GM18507 (cell line): ENCODE measurements around the gene UBE2O.

Source experiments
- DNase-seq: peaks from one replicate; pipeline ENCODE4 v3.0.0; 2011; ENCODE audit warnings: low read depth; ENCODE audit not compliant: insufficient read length; ENCODE audit errors: extremely low spot score
- FAIRE-seq: peaks from 2 replicates; lab custom pipeline; 2011; peaks lifted over from hg19 to GRCh38; lab: Jason Lieb, UNC

Gene UBE2O

DNA sequence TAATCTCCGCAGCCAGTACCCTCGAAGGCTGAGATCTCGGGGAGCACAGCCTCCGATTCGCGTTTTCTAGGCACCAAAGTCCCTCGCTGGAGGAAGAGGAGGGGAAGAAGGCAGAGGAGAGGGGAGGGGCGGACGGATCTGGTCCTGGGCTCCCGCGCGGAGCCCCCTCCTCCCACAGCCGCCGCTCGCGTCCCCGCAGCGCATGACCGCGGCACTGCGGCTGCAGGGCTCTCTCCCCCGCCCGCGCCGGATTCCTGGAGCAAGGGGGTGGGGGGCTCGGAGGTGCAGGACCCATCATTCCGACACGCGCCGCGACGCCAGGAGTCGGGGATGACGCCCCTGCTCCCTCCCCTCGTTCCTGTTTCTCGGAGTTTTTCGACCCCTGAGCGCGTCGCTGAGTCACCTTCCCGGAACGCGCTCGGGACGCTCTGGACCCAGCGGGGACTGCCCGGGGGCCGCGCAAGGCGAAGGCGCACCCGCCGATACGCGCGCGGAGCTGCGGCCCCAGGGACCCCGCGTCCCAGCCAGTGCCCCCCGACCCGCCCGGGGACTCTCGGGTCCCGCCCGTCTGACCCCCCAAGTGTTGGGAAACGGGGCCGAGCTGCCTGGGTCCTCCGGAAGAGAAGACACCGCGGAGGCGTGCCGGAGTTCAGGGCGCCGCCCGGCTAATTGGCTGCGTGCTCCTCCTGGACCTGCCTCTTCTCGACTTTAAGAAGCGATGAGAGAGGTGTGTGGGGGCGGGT lies 70.0 kb downstream of the UBE2O start:
- FAIRE-seq: peak; percentile 9
- DNase-seq: no peak

DNA sequence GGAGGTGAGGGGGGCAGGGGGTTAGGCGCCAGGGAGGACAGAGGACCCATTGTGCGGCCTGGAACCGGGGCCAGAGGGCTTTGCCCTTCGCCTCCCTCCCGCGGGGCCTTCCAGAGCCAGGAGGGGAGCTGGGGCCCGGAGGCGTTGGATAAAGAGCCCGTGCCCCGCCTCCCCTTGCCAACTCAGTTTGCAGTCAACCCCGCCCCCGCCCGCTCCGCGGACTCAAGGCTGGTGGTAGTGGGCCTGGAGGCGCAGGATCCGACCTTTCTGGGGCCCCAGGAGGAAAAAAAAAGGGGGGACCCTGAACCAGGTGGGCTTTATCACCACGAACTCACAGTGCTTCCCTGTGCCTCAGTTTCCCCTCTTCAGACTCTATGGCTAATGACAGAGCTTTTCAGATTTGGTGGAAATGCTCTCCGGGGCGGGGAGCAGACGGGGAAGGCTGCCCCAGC lies 70.6 kb downstream of the UBE2O start:
- FAIRE-seq (no peak), DNase-seq (no peak)

DNA sequence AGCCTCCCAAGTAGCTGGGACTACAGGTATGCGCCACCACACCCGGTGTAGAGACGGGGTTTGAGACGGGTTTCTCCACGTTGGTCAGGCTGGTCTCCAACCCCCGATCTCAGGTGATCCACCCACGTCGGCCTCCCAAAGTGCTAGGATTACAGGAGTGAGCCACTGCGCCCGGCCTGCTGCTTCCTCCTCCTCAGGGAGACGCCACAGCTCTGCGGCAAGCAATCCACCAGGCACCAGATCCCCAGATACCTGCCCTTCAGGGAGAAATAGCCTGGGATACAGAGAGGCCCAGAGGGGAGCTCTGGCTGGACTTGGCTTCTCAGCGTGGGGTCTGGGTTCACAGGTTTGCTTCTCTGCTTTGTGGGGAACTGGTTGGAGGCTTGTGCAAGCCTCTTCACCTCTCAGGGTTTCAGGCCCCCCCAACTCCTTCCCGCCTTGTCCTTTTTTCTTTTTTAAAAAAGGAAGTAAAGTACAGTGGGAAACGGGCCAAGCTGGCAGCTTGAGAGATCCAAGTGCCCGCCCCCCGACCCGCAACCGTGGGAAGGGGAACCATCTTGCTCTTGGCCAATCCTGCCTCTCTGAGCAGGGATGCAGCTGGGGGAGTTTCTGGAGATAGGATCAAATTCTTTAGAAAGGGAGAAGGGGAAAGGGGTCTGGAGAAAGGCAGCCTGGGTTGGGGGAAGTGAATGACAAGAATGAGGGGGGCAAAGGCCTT lies 71.2 kb downstream of the UBE2O start:
- DNase-seq (no peak), FAIRE-seq (no peak)

DNA sequence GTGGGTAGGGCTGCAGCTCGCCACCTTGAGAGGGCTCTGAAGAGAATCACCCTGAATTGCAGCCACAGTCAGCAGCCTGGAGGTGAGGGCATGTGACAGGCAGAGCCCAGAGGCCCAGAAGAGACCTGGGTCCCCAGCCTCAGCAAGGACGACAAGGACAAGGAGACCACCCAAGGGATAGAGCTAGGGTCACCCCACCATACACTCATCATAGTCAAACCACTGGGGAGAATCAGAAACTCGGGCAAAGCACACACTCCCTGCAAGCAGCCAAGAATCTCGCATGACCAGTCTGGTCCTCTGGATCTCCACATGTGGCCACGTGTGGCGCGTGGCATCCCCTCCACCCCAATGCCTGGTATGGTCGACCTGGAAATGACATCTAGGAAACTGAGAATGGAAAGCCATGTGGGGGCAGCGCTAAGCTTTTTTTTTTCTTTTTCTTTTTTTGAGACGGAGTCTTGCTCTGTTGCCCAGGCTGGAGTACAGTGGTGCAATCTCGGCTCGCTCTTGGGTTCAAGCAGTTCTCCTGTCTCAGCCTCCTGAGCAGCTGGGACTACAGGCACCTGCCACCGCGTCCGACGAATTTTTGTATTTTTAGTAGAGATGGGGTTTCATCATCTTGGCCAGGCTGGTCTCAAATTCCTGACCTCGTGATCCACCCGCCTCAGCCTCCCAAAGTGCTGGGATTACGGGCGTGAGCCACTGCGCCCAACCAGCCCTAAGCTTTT lies 73.1 kb downstream of the UBE2O start:
- FAIRE-seq (no peak), DNase-seq (no peak)

DNA sequence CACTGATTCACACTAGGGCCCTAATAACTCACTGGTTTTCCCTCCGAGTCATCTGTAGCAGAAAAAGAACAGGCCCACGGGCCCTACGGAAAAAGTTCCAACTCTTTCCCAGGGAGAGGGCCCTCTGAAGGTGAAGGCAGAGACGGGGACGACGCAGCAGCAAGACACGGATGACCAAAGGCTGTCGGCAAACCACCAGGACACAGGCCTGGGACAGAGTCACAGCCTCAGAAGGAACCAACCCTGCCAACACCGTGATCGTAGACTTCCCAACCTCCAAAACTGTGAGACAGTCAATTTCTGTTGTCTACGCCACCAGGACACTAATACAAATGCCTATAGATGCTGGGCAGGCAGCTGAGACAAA lies 73.7 kb downstream of the UBE2O start:
- FAIRE-seq: no peak
- DNase-seq: no peak

DNA sequence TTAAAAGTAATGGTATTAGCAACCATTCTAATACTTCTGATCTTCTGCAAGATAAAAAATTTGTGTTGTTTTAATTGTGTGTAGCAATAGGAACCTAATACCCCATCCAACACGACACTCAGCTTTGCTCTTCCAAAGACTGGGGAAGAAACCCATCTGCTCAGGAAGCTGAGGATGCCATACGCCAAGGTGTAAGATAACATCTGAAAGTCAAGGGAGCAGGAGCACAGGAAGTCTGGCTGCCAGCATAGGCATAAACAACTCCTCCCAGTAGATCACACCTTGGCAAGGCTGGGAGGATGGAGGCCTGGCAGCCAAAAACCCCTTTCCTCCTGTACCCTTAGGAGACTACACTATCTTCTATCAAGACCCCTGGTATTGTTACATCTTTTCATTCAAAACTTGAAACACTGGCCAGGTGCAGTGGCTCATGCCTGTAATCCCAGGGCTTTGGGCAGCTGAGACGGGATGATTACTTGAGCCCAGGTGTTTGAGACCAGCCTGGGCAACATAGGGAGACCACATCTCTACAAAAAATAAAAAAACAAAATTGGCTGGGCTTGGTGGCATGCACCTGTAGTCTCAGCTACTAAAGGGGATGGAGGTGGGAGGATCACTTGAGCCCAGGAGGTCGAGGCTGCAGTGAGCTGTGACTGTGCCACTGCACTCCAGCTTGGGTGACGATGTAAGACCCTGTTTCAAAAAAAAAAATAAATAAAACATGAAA lies 74.2 kb downstream of the UBE2O start:
- no peak for FAIRE-seq
- DNase-seq: no peak

DNA sequence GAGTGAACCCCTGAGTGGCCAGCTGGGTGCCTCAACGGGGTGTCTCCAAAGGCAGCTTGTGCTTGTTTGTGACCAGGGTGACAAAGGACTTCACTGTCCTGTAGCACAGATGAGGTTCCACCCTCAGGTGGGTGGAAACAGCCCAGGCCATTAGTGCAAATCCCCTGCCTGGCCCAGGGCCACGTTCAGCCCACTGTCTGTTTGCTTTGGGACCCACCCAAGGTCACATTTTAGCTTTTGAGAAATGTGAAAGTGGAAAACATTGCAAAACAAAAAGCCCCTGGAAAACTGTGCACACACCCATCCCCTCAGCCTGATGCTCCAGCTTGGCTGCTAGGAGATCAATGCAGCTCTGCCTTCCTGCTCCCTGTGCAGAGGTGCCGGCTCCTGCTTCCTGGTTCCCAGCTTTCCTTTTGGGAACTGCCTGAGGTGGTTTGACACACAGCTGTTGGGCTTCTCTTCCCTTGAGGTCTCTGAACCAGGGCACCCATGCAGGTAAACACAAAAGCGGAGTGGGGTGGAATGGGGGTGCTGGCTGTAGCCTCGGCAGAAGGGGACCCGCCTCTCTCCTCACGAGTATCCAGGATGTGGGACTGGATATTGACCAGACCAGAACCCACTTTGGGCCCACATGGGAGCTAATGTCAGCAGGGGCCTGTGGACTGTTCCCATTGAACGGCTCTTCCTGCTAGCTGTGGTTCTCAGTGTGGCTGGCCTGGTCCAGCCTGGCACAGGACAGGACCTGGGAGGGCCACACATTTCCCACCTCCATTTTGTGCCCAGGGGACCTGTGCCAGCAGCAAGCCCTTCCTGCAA lies 76.4 kb downstream of the UBE2O start:
- DNase-seq: no peak
- FAIRE-seq: no peak

DNA sequence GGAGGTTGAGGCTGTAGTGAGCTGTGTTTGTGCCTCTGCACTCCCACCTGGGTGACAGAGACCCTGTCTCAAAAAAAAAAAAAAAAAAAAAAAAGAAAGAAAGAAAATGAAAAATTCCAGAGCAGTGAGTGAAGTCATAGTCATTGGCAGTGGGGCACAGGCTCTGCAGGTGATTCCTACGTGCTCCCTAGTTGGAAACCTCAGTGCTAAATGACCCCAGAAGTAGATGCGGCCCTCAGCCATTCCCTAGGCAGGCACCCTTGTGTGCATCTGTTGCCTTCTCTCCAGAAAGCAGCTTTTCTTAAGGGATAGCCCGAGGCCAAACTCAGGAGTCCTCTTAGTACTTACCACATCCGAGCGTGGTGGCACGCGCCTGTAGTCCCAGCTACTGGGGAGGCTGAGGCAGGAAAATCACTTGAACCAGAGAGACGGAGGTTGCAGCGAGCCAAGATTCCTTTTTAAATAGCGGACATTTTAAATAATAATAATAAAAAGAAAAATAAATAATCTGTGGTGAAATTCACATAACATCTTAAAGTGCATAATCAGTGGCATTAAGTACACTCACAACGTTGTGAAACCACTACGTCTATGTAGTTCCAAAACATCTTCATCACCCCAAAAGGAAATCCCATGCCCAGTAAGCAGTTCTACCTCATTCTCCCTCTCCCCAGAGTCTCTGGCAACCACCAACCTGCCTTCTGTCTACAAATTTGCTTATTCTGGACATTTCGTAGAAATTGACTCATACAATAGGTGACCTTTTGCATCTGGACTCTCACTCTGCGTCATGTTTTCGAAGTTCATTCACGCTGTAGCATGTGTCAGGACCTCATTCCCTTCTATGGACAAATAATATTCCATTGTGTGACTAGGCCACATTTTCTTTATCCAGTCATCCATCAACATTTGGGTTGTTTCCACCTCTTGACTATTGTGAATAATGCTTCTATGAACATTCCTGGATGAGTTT lies 81.0 kb downstream of the UBE2O start:
- DNase-seq: no peak
- FAIRE-seq: no peak

DNA sequence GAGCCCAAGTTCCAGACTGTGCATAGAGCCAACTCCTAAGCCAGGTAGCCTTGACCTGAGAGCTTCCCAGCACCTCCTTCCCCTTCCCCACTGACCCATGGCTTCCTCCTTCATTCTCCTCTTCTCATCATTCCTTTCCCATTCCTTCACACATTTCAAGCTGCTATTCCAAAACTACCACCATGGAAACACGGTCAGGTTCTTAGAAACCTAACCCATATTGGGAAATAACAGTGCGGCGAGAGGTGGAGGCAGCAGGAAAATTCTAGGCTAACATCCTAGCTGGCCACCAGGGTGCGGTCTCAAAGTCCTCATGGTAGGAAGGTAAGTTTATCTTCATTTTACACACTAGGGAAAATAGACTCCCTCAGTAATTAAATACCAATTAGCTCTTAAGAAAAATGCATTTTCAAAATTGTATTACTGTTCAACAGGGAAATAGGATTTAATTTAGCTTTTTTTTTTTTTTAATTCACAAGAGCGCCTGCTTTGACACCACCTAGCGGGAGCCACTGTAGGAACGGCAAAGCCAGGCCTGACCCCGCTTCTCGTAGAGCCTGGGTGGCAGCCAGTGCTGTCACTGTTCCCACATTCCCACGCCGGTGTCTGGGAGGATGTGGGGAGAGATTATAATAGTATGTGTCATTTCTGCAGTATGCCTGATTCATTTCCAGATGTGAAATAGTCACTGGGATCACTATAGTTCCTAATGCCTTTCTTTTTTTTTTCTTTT lies 82.5 kb downstream of the UBE2O start:
- DNase-seq: no peak
- no peak for FAIRE-seq

DNA sequence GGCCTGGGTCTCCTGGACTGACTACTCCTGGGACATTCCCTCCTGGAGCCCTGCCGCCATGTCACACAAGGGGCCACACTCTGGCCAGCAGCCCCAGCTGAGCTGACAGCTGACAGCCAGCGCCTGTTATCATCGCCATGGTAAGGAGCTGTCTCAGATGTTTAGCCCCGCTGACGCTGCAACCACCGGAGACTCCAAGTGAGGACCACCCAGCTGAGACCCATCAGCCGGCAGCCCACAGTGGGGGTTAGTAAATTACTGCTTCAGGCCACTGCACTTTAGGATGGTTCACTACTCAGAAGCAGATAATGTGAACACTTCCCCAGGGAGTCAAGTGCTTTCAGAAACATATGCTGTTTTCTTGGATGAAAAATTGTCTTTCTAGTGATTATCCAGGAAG lies 83.1 kb downstream of the UBE2O start:
- FAIRE-seq (no peak), DNase-seq (no peak)

DNA sequence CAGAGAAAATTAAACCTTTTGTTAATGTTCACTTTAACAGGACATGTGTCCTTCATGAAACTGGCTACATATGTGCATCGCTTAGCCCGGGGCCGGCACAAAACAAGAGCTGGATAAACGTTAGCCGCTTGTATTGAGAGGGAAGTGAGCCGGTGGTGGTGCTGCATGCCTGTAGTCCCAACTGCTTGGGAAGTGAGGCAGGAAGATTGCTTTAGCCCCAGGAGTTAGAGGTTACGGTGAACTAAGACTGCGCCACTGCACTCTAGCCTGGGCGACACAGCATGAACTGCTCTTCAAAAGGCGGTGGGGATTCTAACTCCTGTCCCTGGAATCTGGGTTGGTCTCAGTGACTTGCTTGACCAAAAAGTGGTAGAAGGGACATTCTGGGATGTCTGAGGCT lies 83.6 kb downstream of the UBE2O start:
- FAIRE-seq (no peak), DNase-seq (no peak)

DNA sequence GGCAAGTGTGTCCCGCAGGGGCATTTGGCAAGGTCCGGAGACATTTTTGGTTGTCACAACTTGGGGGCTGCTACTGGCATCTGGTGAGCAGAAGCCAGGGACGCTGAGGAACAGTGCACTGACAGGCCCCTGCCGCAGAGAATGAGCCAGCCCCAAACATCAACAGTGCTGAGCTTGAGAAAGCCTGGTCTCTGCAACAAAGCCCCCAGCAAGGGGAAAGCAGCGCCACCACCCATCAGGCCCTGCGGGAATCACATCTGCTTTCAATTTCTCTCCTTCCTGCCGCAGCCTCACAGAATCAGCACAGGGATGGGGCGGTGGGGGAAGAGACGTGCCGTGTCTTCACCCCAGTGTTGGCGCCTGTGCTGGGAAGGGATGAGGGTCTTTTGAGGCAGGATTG lies 84.4 kb downstream of the UBE2O start:
- DNase-seq: no peak
- FAIRE-seq: no peak

DNA sequence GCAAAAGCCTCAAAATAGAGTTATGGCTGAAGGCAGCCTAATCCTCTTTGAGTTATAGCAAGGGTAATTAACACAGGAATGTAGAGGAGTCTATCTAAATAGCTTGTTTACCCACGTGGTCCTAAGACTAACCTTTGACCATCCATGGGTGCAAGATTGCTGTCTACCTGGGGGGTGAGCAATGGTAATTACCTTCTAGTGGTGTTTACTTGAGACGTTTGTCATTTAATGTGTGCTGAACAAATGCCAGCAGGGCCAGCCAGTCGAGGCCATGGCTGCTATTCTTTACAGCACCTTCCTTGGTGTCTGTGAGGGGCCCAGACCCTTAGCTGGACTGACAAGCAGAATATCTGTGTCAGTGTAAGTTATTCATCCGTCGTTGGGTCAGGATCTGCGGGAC lies 85.3 kb downstream of the UBE2O start:
- FAIRE-seq: no peak
- DNase-seq: no peak

DNA sequence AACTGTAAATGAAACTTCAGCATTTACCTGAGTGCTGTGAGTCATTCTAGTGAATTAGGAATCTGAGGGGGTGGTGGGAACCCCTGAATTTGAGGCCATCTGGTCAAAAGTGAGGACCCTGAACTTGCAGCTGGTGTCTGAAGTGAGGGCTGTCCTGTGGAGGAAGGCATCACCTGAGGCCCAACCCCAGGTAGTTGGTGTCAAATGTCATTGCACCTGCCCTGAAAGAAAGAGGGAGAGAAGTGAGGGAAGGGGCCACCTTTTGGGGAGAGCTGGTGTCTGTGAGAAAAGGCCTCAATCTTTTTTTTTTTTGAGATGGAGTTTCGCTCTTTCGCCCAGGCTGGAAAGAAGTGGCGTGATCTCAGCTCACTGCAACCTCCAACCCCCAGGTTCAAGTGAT lies 86.7 kb downstream of the UBE2O start:
- FAIRE-seq (no peak), DNase-seq (no peak)

DNA sequence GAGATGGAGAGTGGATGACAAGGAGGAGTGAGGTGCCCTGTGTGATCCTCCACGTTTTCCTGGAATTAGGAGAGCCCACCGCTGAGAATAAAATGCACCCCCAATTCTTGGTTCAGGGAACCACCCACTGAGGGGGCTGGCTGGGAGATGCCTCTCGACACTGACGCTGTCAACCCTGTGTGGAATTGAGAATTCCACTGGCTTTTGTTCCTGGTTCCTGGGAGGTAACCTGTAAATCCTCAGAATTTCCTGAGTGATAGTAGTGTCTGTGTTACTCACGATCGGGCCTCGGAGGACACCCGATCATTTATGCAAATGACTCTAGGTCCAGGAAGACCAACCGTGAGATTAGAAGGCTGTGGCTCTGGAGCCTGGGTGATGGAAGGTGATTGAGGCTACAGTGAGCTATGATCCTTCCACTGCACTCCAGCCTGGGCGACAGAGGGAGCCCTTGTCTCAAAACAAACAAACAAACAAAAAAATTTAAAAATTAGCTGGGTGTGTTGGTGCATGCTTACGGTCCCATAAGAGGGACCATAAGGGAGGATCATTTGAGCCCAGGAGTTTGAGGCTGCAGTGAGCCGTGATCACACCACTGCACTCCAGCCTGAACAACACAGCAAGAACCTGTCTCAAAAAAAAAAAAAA lies 87.6 kb downstream of the UBE2O start:
- no peak for FAIRE-seq

DNA sequence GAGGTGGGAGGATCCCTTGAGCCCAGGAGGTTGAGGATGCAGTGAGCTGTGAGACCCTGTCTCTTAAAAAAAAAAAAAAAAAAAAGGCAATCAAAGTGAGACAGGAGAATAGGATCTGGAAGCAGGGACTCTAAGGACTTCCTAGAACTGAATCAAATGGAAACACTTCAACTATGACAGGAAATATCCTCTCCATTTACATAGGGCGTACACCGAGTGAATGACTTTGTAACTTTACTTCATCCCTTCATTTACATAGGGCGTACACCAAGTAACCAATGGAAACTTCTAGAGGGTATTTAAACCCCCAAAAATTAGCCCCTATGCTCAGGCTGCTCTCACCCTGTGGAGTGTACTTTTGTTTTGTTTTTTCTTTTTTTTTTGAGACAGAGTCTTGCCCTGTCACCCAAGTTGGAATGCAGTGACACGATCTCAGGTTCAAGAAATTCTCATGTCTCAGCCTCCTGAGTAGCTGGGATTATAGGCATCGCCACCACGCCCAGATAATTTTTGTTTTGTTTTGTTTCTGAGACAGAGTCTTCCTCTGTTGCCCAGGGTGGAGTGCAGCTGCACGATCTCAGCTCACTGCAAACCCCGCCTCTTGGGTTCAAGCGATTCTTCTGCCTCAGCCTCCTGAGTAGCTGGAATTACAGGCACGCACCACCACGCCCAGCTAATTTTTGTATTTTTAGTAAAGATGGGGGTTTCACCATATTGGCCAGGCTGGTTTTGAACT lies 89.7 kb downstream of the UBE2O start:
- DNase-seq: no peak
- no peak for FAIRE-seq

More for the DNA sequence above, 87.6 kb downstream of the UBE2O start:
- no peak for DNase-seq
